Astrocyte (in vitro differentiated cells and primary cell): Measurements from ENCODE around the gene PHF11. TPM values are rescaled to one million over a fixed set of nuclear protein-coding genes. Genes with fewer than 3 reads are reported as not detected.

Experiments
- DNase-seq: peaks from one replicate; pipeline ENCODE4 v3.0.0-alpha.2; 2010; ENCODE audit warnings: low read depth
- FAIRE-seq: peaks from 2 replicates; lab custom pipeline; 2011; peaks lifted over from hg19 to GRCh38; lab: Jason Lieb, UNC
- H2AFZ ChIP-seq: 2 replicates; pipeline ENCODE4 v1.6.0; 2012; ENCODE audit warnings: low read depth, low read length, inconsistent platforms
- H3K27ac ChIP-seq: 2 replicates; pipeline ENCODE4 v1.5.1; 2011; ENCODE audit warnings: low read depth, low read length, inconsistent platforms
- H3K27me3 ChIP-seq: 2 replicates; pipeline ENCODE4 v1.6.0; 2011; ENCODE audit warnings: low read length, inconsistent platforms; ENCODE audit not compliant: insufficient read depth
- H3K36me3 ChIP-seq: 2 replicates; pipeline ENCODE4 v1.5.1; 2011; ENCODE audit warnings: low read length, inconsistent platforms; ENCODE audit not compliant: insufficient read depth
- H3K4me1 ChIP-seq: 2 replicates; pipeline ENCODE4 v1.5.1; 2011; ENCODE audit warnings: low read length, inconsistent platforms; ENCODE audit not compliant: insufficient read depth
- H3K4me2 ChIP-seq: 2 replicates; pipeline ENCODE4 v1.6.0; 2012; ENCODE audit warnings: low read length, inconsistent platforms
- H3K4me3 ChIP-seq: 2 replicates; pipeline ENCODE4 v1.5.1; 2011; ENCODE audit warnings: low read depth, mild to moderate bottlenecking, low read length, inconsistent platforms; ENCODE audit not compliant: insufficient read depth
- H3K79me2 ChIP-seq: 2 replicates; pipeline ENCODE4 v1.6.0; 2012; ENCODE audit warnings: mild to moderate bottlenecking, low read length, inconsistent platforms; ENCODE audit not compliant: insufficient read depth
- H3K9ac ChIP-seq: 2 replicates; pipeline ENCODE4 v1.6.0; 2012; ENCODE audit warnings: mild to moderate bottlenecking, low read length, inconsistent platforms
- H3K9me3 ChIP-seq: 2 replicates; pipeline ENCODE4 v1.5.1; 2012; ENCODE audit warnings: low read depth, mild to moderate bottlenecking, low read length, inconsistent platforms; ENCODE audit not compliant: insufficient read depth
- H4K20me1 ChIP-seq: 2 replicates; pipeline ENCODE4 v1.6.0; 2012; ENCODE audit warnings: low read length, inconsistent platforms; ENCODE audit not compliant: insufficient read depth
- H3K27ac Mint-ChIP-seq: one replicate; pipeline ENCODE4 v1.8.0; 2021; ENCODE audit warnings: mild to moderate bottlenecking, mixed read lengths; ENCODE audit not compliant: unreplicated experiment
- H3K27me3 Mint-ChIP-seq: one replicate; pipeline ENCODE4 v1.8.0; 2021; ENCODE audit warnings: low read depth, mixed read lengths; ENCODE audit not compliant: unreplicated experiment
- H3K36me3 Mint-ChIP-seq: one replicate; pipeline ENCODE4 v1.8.0; 2021; ENCODE audit warnings: low read depth, mixed read lengths; ENCODE audit not compliant: unreplicated experiment
- H3K4me1 Mint-ChIP-seq: one replicate; pipeline ENCODE4 v1.8.0; 2021; ENCODE audit warnings: low read depth, mixed read lengths; ENCODE audit not compliant: unreplicated experiment
- H3K4me3 Mint-ChIP-seq: one replicate; pipeline ENCODE4 v1.8.0; 2021; ENCODE audit warnings: mild to moderate bottlenecking, moderate library complexity, mixed read lengths; ENCODE audit not compliant: unreplicated experiment
- H3K9me3 Mint-ChIP-seq: one replicate; pipeline ENCODE4 v1.8.0; 2021; ENCODE audit warnings: mild to moderate bottlenecking, mixed read lengths; ENCODE audit not compliant: unreplicated experiment
- EZH2 ChIP-seq: IDR thresholded peaks from 2 replicates; pipeline ENCODE4 v1.6.1; 2012; ENCODE audit warnings: mild to moderate bottlenecking, low read length, inconsistent platforms; ENCODE audit not compliant: insufficient read depth
- total RNA-seq: library from RNA; stranded (reverse); gene quantifications from 2 replicates; pipeline ENCODE4 v1.2.1, GENCODE V29; 2021
- TF ChIP-seq, protein P1 (sequence below): IDR thresholded peaks from 2 replicates; pipeline ENCODE4 v1.5.1; 2011; ENCODE audit warnings: low read depth, mild to moderate bottlenecking, inconsistent platforms, low read length, moderate library complexity; ENCODE audit not compliant: insufficient read depth

Gene PHF11
- total RNA-seq, 1 donor from 2014 or later = 30.8 TPM

DNA sequence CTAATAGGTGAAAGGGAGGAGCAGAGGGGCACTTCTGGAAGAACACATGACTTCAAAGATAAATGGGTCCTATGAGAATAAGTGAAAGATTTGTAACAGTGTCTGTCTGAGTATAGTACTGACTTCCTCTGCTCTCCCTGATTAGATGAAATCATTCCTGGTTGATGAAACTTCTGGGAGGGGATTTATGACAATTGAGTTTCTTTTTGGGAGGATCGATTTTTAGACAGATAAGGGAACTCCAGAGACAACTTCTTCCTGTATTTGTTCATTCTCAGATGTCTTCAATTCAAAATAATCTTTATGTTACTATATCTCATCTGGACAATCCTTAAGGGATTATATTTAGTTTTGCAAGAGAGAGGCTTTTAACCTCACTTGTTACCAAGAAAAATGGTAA is 31.7 kb upstream of the PHF11 start:
- DNase-seq = no peak
- Histone ChIP-seq H3K9ac (no peak overlapping the region), H3K4me3 (no peak overlapping the region), H3K9me3 (peaks cover 4% of the 10 kb centered on the region), H3K36me3 (peaks cover 11% of the 10 kb centered on the region), H3K4me2 (no peak overlapping the region), H3K79me2 (no peaks in the 10 kb centered on the region), H2AFZ (no peak overlapping the region), H3K27ac (no peak overlapping the region), H3K4me1 (no peaks in the 10 kb centered on the region), H4K20me1 (no peaks in the 10 kb centered on the region), H3K27me3 (no peaks in the 10 kb centered on the region)
- FAIRE-seq = no peak
- no peak overlapping the region for H3K27ac Mint-ChIP-seq
- peaks cover 11% of the 10 kb centered on the region for H3K9me3 Mint-ChIP-seq
- H3K4me1 Mint-ChIP-seq = no peaks in the 10 kb centered on the region
- H3K36me3 Mint-ChIP-seq = peaks cover 40% of the 10 kb centered on the region
- TF ChIP-seq, protein P1, sequence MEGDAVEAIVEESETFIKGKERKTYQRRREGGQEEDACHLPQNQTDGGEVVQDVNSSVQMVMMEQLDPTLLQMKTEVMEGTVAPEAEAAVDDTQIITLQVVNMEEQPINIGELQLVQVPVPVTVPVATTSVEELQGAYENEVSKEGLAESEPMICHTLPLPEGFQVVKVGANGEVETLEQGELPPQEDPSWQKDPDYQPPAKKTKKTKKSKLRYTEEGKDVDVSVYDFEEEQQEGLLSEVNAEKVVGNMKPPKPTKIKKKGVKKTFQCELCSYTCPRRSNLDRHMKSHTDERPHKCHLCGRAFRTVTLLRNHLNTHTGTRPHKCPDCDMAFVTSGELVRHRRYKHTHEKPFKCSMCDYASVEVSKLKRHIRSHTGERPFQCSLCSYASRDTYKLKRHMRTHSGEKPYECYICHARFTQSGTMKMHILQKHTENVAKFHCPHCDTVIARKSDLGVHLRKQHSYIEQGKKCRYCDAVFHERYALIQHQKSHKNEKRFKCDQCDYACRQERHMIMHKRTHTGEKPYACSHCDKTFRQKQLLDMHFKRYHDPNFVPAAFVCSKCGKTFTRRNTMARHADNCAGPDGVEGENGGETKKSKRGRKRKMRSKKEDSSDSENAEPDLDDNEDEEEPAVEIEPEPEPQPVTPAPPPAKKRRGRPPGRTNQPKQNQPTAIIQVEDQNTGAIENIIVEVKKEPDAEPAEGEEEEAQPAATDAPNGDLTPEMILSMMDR = no peak
- no peak for TF ChIP-seq EZH2
- no peaks in the 10 kb centered on the region for H3K27me3 Mint-ChIP-seq
- H3K4me3 Mint-ChIP-seq = no peak overlapping the region

DNA sequence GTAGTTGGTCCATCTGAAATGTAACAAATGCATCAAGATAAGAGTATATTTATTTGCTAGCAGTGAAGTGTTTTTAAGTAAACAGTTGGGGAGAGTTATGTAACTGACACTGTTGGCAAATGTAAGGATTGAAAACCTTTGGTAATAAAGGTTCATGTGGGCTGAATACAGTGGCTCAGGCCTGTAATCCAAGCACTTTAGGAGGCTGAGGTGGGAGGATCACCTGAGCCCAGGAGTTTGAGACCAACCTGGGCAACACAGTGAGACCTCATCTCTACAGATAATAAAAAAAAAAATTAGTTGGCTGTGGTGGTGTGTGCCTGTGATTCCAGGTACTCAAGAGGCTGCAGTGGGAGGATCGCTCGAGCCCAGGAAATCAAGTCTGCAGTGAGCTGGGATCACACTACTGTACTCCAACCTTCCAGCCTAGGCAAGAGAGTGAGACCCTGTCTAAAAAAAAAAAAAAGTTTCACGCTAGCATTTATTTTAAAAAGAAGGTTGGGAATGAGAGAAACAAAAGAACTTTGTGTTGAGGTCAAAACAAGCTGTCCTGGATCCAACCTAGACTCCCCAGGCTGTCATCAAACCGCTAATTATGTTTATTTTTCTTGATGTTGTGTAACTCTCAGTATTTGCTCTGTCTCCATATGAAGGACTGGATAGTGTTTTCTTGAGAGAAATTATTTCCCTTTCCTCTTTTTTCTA is 31.0 kb upstream of the PHF11 start:
- TF ChIP-seq EZH2 = no peak
- TF ChIP-seq, protein P1 = no peak
- Histone ChIP-seq H3K27ac (no peak overlapping the region), H3K4me1 (no peaks in the 10 kb centered on the region), H2AFZ (no peak overlapping the region), H3K4me2 (no peak overlapping the region), H3K27me3 (no peaks in the 10 kb centered on the region), H3K36me3 (peaks cover 14% of the 10 kb centered on the region), H3K79me2 (no peaks in the 10 kb centered on the region), H4K20me1 (no peaks in the 10 kb centered on the region), H3K9ac (no peak overlapping the region), H3K9me3 (peaks cover 4% of the 10 kb centered on the region), H3K4me3 (no peak overlapping the region)
- DNase-seq (no peak), FAIRE-seq (no peak)
- no peaks in the 10 kb centered on the region for H3K4me1 Mint-ChIP-seq
- peaks cover 40% of the 10 kb centered on the region for H3K36me3 Mint-ChIP-seq
- H3K9me3 Mint-ChIP-seq = peaks cover 11% of the 10 kb centered on the region
- H3K4me3 Mint-ChIP-seq = no peak overlapping the region
- no peak overlapping the region for H3K27ac Mint-ChIP-seq
- H3K27me3 Mint-ChIP-seq = no peaks in the 10 kb centered on the region

DNA sequence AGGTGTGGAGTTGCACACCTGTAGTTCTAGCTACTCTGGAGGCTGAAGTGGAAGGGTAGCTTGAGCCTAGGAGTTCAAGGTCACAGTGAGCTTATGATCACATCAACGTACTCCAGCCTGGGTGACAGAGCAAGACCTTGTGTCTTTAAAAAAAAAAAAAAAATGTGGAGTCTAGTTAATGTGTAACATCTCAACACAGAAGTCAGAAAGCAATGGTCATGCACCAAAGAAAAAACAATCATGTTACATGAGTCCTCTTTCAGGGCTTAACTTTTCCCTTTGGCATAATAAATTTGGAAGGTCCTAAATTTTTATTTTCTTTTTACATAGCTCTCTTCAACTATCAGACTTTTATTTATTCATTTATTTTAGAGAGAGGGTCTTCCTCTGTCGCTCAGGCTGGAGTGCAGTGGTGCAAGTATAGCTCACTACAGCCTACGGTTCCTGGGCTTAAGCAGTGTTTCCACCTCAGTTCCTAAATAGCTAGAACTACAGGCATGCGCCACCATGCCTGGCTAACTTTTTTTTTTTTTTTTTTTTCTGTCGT is 29.4 kb upstream of the PHF11 start:
- Histone ChIP-seq H3K4me2 (no peak overlapping the region), H3K79me2 (no peaks in the 10 kb centered on the region), H3K36me3 (peaks cover 14% of the 10 kb centered on the region), H3K9me3 (peaks cover 4% of the 10 kb centered on the region), H3K9ac (no peak overlapping the region), H3K27ac (no peak overlapping the region), H3K27me3 (no peaks in the 10 kb centered on the region), H4K20me1 (no peaks in the 10 kb centered on the region), H3K4me1 (no peaks in the 10 kb centered on the region), H3K4me3 (no peak overlapping the region), H2AFZ (no peak overlapping the region)
- Mint-ChIP-seq H3K36me3 (peaks cover 36% of the 10 kb centered on the region), H3K4me1 (no peaks in the 10 kb centered on the region), H3K27ac (no peak overlapping the region), H3K27me3 (no peaks in the 10 kb centered on the region), H3K9me3 (peaks cover 11% of the 10 kb centered on the region), H3K4me3 (no peak overlapping the region)
- DNase-seq (no peak), FAIRE-seq (no peak)
- TF ChIP-seq EZH2 = no peak
- TF ChIP-seq, protein P1 = no peak
